Body of pancreas (tissue), 4 donors: ENCODE measurements around the gene WIPI1. TPM values are rescaled to one million over a fixed set of nuclear protein-coding genes. Genes with fewer than 3 reads are reported as not detected.

ENCODE experiments used
- ATAC-seq: fragments of 150-250 bp; one replicate; pipeline ENCODE4 v1.9.1; 2016
- DNase-seq, 4 donors: peaks; one replicate each; pipeline ENCODE4 v3.0.0-alpha.2; 2019
- H3K27ac ChIP-seq, 4 donors: fragments of 200-600 bp; sonication (generic); 1 replicate in 3 of 4; 2 replicates in 1 of 4; pipeline versions ENCODE4 v1.5.1 to v1.6.1; 2016 to 2019; ENCODE audit warnings: mild to moderate bottlenecking in 1 of 4, mixed read lengths in 1 of 4, moderate library complexity in 1 of 4
- H3K27me3 ChIP-seq, 2 donors: fragments of 200-600 bp; sonication (generic); one replicate each; pipeline ENCODE4 v1.6.0; 2016; ENCODE audit warnings: mild to moderate bottlenecking in 1 of 2
- H3K36me3 ChIP-seq, 2 donors: fragments of 200-600 bp; sonication (generic); replicated peaks in 1 of 2; 2 replicates each; pipeline ENCODE4 v1.5.1; 2016; ENCODE audit warnings: low read depth in 2 of 2; ENCODE audit not compliant: insufficient read depth in 1 of 2
- H3K4me1 ChIP-seq: fragments of 200-600 bp; sonication (generic); one replicate; pipeline ENCODE4 v1.6.0; 2016
- H3K4me3 ChIP-seq, 2 donors: fragments of 200-600 bp; sonication (generic); 1 replicate in 1 of 2; 2 replicates in 1 of 2; pipeline ENCODE4 v1.5.1; 2016 to 2019
- H3K9me3 ChIP-seq, 3 donors: fragments of 200-600 bp; sonication (generic); 1 replicate in 2 of 3; 2 replicates in 1 of 3; pipeline ENCODE4 v1.5.1; 2016
- POLR2A ChIP-seq, 3 donors: fragments of 450-650 bp; IDR thresholded peaks; one replicate each; pipeline ENCODE4 v1.6.1; 2016; ENCODE audit warnings: antibody characterized with exemption in 3 of 3, mild to moderate bottlenecking in 2 of 3
- WGBS, 2 donors: methylation state at CpG; one replicate each; pipeline ENCODE4 v1.1.5; 2017; 5-methylcytosine and 5-hydroxymethylcytosine counted together
- intact Hi-C: fragments of 100-400 bp; cut with DNase I; formaldehyde crosslinking; loops from one replicate; pipeline ENCODE4 v1.15.1; 2023
- total RNA-seq, 2 donors: library from RNA; depleted of rRNA; stranded (reverse); fragments of >200 nt; gene quantifications; one replicate each; pipeline ENCODE4 v1.1.0, GENCODE V29; 2016
- TF ChIP-seq, protein P1 (sequence below), 7 experiments: fragments of 450-650 bp in 4 of 7; fragments of 200-600 bp in 3 of 7; sonication (generic) in 3 of 7; IDR thresholded peaks; one replicate each; pipeline ENCODE4 v1.5.1; 2016 to 2019; ENCODE audit warnings: antibody characterized with exemption in 7 of 7

WIPI1 gene
- total RNA-seq, 2 donors from 2014 or later, result 20.5 to 22.4 TPM

DNA sequence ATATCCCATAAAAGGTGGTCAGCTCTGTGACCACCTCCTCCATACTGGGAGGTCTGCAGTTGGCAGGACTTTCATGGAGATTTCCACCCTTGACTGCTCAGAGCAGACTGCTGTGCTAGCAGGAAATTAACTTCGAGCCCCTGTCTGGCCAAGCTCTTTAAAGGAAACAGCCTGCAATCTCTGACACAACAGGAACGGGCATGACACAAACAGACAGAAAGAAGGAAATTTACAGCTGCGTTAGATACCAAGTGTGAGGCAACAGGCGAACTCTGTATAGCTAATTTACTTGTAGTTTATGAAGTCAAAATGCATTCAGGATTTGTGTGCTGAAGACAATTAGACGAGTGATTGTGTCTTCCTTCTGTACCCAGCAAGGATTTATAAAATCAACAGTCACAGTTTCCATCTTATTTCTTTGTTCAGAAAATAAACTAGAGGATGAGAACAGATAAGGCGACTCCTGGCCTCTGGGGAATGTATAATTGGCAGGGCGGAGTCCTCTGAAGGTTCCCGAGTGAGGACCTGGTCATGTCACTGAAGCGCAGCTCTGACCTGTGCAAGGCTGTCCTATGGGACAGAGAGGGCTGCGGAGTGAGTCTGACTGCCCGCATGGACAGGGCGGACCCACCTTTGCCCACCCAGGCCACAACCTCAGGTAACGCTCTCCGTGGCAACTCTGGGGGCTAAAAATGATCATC is 16.1 kb downstream of the WIPI1 start:
- intact Hi-C loops, result no loop called here
- Histone ChIP-seq H3K27me3 (no peaks in the 10 kb centered on the region), H3K27ac (peak overlapping the region in 1 of 4 donors; percentile 41), H3K4me3 (no peak overlapping the region), H3K4me1 (peaks cover 16% of the 10 kb centered on the region), H3K9me3 (no peaks in the 10 kb centered on the region), H3K36me3 (peaks cover 0 to 2% of the 10 kb centered on the region in 2 donors)
- TF ChIP-seq, protein P1, sequence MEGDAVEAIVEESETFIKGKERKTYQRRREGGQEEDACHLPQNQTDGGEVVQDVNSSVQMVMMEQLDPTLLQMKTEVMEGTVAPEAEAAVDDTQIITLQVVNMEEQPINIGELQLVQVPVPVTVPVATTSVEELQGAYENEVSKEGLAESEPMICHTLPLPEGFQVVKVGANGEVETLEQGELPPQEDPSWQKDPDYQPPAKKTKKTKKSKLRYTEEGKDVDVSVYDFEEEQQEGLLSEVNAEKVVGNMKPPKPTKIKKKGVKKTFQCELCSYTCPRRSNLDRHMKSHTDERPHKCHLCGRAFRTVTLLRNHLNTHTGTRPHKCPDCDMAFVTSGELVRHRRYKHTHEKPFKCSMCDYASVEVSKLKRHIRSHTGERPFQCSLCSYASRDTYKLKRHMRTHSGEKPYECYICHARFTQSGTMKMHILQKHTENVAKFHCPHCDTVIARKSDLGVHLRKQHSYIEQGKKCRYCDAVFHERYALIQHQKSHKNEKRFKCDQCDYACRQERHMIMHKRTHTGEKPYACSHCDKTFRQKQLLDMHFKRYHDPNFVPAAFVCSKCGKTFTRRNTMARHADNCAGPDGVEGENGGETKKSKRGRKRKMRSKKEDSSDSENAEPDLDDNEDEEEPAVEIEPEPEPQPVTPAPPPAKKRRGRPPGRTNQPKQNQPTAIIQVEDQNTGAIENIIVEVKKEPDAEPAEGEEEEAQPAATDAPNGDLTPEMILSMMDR (IDR thresholded peaks at IDR 0.05), result no peak
- no peak for TF ChIP-seq POLR2A (IDR thresholded peaks at IDR 0.05)
- ATAC-seq (no peak), DNase-seq (peak in 1 of 4 donors; percentile 41)
- 78 to 82% methylated on average over 14 of the region's 14 CpGs for WGBS, 2 donors

DNA sequence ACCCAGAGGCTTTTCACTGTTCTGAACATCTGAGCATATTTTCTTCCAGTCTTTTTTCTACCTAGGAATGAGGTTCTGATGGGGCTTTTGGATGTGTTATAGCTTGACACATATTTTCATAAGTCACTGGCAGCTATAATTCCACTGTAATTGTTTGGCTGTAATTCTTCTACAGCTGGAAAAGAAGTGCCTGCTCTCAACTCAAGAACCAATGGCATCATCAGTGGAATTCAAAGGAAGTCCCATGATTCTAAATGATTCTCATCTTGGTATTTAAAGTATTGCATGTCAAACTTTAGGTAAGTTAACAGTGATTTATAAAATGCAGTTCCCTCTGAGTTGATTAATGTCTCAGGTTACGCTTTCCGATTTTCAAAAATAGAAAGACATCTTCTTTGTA is 16.8 kb downstream of the WIPI1 start:
- TF ChIP-seq, protein P1 (IDR thresholded peaks at IDR 0.05), result no peak
- TF ChIP-seq POLR2A (IDR thresholded peaks at IDR 0.05), result no peak
- Histone ChIP-seq H3K36me3 (peaks cover 0 to 2% of the 10 kb centered on the region in 2 donors), H3K27me3 (no peaks in the 10 kb centered on the region), H3K4me1 (peaks cover 16% of the 10 kb centered on the region), H3K4me3 (no peak overlapping the region), H3K9me3 (no peaks in the 10 kb centered on the region), H3K27ac (peak overlapping the region in 1 of 4 donors; percentile 41)
- intact Hi-C loops, result no loop called here
- no peak for ATAC-seq
- DNase-seq, result no peak
- 83 to 85% methylated on average over 2 of the region's 2 CpGs for WGBS, 2 donors

DNA sequence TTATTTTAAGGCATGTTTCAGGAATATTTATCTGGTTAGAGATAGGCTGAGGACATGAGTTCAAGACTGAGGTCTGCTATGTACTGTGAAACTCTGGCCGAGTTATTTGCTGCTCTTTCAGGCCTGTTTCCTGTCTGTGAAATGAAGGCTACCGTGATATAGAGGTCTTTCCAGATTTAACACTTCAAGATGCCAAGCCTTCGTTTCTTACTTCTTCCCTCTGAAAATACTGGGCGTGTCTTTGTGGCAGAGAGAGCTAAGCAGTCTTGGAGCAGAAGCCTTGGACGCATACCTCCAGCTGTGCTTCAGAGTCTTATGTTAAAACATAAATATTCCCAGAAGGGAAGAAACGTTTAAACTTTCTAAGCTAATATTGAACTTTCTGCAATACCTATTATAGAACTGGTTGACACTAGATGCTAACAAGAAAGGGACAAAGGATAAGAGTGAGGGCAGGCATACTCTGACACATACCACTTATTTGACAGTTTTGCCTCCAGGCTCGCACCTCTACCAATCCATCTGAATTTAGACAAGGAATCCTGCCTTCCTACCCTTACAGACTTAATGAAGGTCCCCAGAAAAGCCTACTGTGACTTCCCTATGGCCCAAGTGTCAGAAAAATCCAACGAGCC is 17.5 kb downstream of the WIPI1 start:
- no peak for ATAC-seq

DNA sequence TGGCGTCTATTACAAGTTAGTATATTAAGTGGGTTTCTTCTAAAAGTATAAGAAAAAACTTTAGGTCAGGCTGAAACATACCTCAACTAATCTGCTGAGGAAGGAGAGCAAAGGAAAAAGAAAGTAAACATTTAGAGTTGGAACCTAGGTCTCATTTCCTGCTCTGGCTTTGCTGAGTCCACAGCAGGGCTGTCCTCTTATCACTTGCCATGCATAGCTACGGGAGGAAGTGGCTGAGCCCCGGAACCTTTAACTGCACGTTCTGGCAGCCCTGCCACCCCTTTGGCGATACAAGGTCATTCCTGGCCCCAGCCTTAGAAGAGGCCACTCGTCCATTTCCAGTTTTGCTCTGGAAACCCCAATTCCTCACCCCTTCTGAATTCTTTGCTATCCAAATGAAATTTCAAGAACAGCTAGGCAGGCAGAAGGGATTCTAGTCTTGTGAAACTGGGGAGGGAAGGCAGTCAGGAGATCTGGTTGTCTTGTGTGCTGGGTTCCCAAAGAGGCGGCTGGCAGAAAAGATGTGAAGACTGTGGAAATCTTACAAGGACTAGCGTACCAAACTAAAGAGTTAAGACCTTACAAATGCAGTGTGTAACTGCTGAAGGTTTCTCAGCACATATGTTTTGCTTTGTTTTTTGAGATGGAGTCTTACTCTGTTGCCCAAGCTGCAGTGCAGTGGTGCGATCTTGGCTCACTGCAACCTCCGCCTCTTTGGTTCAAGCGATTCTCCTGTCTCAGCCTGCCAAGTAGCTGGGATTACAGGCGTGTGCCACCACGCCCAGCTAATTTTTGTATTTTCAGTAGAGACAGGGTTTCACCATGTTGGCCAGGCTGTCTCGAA is 19.1 kb downstream of the WIPI1 start:
- H3K27me3 ChIP-seq, result no peaks in the 10 kb centered on the region
- no peak overlapping the region for H3K4me3 ChIP-seq
- H3K4me1 ChIP-seq, result peaks cover 16% of the 10 kb centered on the region
- WGBS, 2 donors, result 57 to 60% methylated on average over 14 of the region's 14 CpGs
- ATAC-seq (peak; percentile 69), DNase-seq (peak; percentile 38 to 71 (median 58))
- intact Hi-C loops, result no loop called here
- H3K9me3 ChIP-seq, result no peaks in the 10 kb centered on the region
- H3K27ac ChIP-seq, result peak overlapping the region in 3 of 4 donors; percentile 50 to 77 (median 65)
- peaks cover 0 to 16% of the 10 kb centered on the region in 2 donors for H3K36me3 ChIP-seq
- TF ChIP-seq, protein P1 (IDR thresholded peaks at IDR 0.05), result no peak
- no peak for TF ChIP-seq POLR2A (IDR thresholded peaks at IDR 0.05)

More for the DNA sequence above, 17.5 kb downstream of the WIPI1 start:
- intact Hi-C loops, result no loop called here
- Histone ChIP-seq H3K4me1 (peaks cover 16% of the 10 kb centered on the region), H3K27ac (no peak overlapping the region), H3K9me3 (no peaks in the 10 kb centered on the region), H3K4me3 (no peak overlapping the region), H3K36me3 (peaks cover 0 to 5% of the 10 kb centered on the region in 2 donors), H3K27me3 (no peaks in the 10 kb centered on the region)
- no peak for DNase-seq
- TF ChIP-seq, protein P1 (IDR thresholded peaks at IDR 0.05), result no peak
- TF ChIP-seq POLR2A (IDR thresholded peaks at IDR 0.05), result no peak
- WGBS, 2 donors, result 68 to 70% methylated on average over 8 of the region's 8 CpGs
